Measurements from ENCODE around the gene SMAD2.
"Not testable (repeated sequence)": the region's sequence is repeated elsewhere in the genome, so short reads cannot be mapped to it uniquely, and the experiment has no call there.

The SMAD2 gene

DNA sequence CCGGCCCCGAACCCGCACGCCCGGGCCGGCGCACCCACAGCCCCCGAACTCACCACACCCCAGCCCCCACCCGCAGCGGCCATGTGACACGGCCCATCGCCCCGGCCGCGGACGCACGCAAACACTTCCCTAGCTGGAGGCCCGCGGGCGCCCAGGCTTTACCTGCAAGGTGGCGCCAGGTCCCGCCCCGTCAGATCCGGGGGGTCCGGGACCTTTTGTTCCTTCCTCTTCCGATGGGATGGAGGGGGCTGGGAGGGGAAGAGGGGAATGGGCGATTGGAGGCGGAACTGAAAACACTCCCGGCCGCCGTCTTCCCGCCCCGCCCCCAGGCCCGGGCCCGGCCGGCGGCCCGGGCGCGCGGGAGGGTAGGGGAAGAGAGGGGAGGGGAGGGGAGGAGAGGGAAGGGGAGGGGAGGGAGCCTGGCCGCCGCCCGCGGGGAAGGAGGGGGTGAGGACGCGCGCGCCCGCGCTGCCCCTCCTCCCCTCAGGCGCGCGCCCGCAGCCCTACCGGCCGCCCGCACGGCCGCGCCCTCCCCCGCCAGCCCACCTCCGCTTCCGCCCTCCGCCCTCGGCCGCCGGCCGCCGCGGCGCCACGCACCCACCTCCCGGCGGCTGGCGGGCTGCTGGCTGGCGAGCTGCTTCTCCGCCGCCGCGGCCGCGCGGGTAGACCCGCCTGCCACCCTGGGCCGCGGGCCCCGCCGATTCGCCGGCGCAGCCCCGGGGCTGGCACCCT lies at the start of gene SMAD2:
Gene SMAD2 (minus strand): TSS at position 461 of the 732 bp plus-strand sequence. CDS start 33,903 bp downstream, outside the sequence.
- peak; percentile 87 for DNase-seq

DNA sequence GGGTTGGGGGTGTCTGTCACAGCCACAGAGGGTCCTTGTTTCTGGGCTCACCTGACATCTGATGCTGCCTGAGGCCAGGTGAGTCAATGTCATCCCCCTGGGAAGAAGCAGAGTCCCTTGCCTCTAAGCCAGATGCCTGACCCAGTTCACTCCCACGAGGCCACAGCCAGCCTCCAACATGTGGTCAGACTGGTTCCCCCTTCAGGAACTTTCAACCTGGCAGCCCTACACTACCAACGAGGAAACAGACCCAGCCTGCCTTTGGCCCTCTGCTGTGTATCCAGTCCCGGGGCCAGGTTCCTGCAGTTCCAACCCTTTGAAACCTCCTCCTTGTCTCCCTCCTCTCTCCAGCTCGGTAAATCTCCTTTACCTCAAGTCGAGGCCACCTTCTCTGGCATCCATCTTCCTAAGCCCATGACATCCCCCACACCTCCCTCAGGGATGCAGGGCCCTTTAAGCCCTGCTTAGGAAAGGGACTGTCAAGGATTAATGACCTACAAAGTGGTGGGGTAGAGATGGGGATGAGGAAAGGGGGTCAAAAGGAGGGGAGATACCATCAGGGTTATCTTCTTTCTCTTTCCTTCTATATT lies 49.2 kb upstream of the SMAD2 start:
- no peak for DNase-seq

DNA sequence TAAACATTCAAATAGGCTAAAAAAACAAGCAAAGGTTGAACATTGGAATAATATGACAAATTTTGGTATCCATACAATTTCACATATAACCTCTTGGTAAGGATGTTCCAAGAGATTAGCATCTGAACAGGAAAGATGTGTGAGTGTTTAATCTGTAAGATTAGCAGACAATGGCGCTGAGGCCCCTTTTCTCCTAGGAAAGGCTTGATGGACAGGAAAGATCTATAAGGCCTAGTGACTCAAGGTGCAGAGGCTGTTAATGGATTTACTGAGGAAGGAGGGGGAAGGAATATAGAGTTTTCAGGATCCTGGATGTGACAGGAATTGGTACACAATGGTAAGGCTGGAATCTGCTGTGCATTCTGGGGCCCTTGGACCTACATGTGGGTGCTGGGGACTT lies 48.1 kb upstream of the SMAD2 start:
- DNase-seq = no peak

DNA sequence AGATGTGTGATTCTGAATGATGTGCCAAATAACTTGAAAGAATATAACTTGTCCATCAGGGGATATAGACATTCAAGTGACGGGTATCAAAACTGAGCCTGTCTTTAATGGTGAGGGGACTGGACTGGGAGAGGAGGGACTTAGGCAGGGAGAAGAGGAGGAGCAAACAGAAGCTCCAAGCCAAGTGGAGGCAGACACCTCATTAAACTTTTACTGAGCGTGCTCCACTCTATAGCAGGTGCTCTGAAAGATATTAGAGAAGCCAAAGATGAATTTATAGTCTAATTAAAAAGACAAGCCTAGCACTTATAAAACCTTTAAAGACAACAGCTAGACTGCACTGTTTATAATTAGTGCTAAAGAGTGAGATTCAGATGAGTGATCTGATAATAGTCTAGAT lies 47.7 kb upstream of the SMAD2 start:
- DNase-seq = no peak

DNA sequence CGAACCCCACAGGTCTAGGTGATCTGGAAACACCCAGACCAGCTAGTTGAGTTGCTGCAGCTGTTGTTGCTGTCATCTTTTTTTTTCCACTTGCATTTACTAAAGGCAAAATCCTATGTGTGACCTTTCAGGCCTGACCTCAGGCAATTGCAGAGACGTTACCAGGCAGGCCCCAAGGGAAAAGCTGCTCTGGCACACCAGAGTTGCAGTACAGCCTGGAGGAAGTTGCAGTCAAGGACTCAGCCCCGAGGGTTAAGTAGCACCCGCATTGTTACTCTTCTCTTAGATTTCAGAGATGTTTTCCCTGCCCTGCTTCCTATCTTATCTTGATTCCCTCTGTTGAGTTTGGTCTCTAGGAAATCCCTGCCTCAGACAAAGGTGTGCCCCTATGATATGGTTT lies 45.2 kb upstream of the SMAD2 start:
- no peak for DNase-seq

DNA sequence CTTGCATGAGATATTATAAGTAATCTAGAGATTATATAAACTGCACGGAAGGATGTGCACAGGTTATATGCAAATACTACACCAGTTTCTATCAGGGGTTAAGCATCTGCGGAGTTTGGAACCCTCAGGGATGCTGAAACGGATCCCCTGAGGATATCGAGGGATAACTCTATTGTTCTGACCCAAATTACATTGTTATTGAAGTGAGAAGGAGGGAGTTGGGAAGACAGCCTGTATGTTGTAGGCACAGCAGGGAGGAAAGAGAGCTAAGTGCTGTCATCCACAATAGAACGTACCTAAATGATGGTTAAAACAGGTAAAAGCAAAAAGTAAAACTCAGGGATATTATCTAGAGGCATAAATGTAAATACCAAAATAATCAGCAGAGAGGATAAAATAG lies 44.6 kb upstream of the SMAD2 start:
- no peak for DNase-seq

DNA sequence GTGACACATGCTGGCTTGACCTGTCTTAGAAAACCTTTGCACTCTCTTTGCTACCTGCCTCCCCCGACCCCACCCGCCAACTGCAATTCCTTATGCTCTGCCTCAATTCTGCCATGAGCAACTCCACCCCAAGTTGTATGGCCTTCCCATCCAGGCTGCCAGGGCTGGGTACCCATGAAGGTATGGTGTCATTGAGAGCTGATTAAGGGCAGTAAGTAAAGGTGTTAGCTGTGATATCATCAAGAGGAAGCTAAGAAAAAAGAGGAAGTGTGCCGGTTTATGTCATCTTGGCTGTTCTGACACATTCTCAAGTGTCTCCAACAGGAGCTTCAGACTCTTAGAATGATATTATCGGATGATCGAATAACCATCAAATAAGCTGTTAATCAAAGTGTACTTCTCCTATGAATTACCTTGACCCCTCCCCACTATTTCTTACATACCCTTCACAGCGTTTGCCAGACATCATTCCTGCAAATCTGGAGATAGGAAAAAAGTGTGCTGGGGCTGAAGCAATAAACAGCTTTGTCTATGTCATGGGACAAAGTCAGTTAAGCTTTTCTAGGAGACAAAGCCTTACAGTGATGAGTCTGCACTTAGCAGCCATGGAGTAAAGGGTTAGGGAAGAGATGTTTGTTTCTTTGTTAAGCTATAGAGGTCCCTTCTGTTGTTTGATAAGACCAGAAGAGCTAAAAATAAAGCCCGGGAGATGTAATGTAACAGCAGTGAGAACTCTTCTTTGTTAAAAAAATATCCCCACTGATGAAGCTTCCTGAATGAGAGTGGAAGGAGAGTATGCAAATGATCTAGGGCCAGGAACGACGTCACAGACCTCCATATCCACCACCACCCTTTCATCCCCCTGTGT lies 40.4 kb upstream of the SMAD2 start:
- no peak for DNase-seq

DNA sequence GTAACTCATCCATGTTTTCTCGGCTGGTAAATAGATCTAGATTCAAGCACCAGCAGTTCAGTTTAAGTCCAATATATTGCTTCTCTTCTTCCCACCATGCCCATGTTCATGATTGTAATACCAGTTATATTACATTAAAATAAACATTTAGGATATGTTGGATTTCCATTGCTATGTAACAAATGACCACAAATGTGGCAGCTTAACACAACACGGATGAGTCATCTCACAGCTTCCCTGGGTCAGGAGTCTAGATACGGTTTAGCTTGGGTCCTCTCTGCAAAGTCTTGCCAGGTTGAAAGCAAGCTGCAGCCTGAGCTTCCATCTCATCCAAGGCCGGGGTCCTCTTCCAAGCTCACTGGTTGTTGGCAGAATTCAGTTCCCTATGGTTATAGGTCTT lies 39.4 kb upstream of the SMAD2 start:
- DNase-seq = no peak

DNA sequence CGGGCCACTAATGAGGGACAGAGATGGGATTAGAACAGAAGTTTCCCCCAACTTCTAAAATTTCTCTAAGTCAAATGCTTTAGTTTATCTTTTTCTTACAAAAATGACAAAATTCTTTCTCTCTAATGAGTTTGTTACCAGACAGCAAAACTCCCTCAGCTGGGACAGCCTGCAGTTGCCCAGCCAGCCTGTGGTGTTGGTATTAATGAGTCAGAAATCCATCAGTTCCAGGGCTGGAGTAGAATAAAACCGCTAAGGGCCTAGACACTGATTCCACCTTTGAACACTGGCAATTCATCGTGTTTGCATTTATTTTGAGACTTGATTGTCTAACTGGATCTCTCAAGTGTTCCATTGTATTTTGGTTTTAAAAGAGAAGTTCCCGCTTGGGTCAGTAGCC lies 38.3 kb upstream of the SMAD2 start:
- DNase-seq = no peak

DNA sequence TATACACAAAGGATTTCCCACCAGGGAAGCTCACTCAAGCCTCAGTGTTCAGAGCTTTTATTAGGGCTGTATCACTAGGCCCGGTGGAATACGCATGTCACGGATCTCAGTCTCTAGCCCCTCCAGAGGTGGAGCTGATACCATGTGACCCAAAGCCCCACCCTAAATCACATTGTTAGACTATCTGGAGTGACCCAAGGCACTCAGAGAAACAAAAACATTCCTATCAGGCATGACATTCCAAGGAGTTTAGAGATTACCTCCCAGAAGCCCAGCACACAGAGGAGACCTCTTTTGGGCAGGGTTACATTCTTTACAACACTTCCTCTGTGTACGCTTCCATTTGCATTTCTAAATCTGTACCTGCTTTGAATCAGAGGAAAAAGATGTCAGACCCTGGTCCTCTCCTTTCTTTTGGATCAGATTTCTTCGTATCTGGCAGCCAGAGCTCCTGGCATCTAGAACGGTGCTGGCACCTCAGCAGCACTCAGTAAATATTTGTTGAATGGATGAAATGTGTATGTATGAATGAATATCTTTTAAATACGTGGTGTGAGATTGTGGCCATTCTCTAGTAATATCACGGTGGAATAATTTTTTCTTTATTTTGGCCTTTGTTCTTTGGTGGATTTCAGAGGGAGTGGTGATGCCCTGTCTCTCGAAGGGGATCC lies 37.7 kb upstream of the SMAD2 start:
- no peak for DNase-seq

DNA sequence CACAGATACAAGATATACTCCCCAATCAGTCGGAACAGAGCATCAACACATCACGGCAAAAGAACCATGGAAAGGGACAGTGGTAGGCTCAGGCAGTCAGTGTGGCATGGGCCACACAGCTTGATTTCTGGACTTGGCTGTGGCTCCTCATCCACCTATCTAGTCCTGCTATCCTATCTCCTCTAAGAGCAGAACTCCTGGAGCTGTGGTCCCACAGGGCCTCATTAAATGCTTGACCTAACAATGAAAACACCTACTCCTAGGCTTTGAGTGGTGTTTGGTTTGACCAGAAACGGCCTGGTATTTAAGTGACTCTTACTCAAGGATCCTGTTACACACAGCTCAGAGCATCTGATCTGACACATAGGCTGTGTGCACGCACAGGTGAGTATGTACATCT lies 33.6 kb upstream of the SMAD2 start:
- DNase-seq = no peak

DNA sequence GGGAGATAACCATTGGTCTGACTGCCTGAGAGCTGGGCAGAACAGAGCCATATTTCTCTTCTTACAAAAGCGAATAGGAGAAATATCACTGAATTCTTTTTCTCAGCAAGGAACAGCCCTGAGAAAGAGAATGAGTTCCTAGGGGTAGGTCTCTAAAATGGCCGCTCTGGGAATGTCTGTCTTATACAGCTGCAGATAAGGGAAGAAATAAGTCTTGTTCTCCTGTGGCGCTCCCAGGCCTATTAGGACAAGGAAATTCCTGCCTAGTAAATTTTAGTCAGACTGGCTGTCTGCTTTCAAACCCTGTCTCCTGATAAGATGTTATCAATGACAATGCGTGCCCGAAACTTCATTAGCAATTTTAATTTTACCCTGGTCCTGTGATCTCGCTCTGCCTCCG lies 30.5 kb upstream of the SMAD2 start:
- DNase-seq = not testable (repeated sequence)

DNA sequence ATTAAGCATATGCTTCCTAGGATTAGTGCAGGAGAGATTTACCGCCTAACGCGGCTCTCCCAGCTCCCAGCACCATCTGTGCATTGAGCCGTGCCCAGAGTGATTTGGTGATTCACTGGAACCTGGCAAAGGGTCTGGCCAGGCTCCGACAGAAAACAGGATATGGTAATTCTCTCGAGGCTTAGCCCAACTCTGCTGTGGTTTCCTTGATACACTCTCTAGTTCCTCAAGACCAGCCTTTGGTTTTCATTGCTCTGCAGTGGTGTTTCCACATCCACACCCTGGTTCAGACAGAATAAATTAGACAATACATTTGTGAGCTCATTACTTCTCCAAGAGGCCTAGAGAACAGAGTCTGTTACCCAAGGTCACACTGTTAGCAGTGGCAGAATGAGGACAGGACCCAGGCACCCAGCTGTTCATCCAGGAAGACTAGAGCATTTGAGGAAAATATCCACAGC lies 23.0 kb upstream of the SMAD2 start:
- DNase-seq = no peak

DNA sequence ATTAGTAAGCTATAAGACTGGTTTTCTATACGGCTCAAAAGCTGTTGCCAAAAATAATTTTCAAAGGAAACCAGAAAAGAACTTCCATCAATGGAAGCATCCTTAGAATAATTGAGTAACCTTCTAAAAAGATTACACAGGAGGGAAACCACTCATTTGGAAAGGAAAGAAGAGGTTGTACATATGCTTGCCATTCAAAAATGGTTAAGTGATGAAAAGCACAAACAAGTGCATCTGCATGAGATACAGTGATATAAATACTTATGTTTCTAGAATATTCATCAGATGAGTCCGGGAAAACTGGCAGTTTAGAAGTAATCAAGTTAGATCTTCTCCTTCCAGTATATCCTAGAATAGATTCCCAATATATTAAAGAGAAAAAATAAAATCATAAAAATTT lies 20.1 kb upstream of the SMAD2 start:
- no peak for DNase-seq

DNA sequence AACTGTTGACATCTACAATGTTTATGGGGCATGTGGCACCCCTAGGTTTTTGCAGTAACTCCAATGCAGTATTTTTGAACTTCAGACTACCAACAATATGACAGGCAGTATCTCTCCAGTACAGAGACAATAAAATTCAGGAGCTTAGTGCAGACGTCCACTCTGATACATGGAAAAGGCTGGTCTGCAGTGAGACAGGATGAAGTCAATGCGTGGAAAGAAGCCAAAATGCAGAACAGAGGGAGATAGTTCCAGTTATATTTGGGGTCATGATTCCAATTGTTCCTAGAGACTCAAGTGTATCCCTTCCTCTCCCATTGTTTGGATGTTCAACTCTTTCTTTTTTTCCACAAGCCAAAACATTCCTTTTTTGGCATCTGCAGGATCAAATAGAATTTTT lies 18.7 kb upstream of the SMAD2 start:
- DNase-seq = no peak

DNA sequence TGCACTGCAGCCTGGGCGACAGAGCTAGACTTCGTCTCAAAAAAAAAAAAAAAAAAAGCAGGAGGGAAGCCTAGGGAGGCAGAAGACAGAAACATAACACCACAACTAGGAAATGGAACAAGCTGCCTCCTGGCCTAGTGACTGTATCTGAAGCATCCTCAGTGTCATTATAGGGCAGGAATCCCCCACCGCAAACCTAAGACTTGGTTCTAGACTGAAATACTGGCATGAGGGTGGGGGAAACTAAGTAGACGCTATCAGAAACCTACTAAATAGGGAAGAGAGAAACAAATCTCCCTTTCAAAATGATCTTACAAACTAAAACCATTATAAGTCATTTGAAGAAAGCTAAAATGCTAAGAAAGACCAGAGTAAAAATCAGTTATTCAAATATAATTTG lies 16.4 kb upstream of the SMAD2 start:
- no peak for DNase-seq

DNA sequence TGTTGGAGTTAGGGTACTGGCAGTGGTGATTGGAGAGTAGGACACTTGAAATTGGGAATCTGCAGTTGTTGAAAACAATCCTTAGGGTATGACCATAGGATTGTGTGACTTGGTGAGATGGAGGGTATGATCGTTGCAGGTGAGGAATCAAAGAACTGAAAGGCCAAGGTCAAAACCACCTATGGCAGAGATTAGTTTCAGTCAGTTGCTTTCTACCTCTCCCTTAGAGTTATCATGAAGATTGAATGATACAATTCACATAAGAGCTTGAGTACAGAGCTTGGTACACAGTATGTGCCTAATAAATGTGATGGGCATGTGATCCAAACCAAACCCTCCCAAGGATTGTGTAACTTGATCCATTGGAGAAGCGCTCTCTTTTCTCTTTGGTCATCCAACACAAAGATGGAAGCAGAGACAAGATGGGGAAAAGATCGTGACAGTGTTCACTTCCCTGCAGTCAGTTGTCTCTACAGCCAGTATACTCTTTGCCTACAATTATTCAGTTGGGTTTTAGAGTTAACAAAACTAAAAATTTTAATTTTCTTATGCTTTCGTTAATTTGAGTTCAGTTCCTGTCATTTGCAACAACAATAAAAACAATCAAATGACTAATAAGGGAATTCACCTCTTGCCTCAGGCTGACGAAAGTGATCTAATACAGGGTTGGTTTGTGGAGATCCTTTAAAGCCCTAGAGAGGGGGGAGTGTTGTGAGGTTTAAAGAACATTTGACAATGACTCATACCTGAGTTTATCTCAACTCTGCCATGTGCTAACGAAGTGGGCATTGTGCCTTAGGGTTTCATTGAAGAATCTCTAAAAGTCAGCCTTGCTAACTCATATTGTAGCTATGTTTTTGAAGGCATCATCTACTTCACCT lies 14.8 kb upstream of the SMAD2 start:
- DNase-seq = no peak

DNA sequence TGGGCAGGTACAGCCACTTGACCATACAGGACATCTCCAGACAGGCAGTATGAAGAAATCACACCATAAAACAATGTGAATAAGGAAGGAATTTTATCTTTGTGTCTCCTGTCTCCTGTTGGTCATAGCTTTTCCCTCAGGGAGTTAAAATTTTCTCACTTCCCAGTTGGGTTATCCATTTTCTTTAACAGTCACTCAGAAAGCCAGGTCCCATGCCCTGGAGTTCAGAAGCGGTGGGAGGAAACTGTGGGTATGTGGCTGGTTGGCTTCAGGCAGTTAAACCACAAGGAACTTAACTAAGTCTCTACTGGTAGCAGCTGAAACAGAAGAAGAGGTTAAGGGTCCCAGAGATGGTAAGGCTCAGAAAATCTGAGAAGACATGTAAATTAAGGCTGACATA lies 6.5 kb upstream of the SMAD2 start:
- no peak for DNase-seq

DNA sequence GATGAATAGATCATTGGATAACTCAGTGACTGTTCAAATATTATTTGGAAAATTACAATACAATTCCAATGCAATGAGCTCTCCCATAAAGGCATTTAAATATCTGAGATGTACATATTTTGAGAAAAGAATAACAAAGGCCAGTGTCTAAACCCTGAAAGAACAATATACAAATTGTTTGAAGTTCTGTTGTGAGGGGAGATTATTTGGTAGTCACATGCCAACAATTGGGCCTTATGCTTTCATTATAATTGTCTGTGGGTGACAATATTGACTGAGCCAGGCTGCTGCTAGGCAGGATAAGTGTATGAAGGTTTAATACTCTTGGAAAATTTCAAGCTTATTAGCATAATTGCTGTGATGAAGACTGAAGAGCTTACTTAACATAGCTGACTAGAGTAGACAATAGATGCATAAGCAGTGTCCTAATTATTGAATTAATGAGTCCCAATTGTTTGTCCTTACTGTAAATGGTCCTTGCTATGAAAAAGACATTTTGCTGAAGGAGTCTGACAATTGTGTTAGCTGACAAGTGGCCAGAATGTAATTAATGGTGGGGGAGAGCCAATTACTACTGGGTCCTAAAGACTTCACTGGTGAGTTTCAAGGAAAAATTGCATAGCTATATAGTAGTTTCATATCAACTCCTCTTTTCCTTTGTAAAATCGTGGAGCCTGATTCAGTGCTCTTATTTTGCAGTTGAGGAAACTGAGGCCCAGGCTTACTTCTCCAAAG lies 5.0 kb upstream of the SMAD2 start:
- DNase-seq = no peak

DNA sequence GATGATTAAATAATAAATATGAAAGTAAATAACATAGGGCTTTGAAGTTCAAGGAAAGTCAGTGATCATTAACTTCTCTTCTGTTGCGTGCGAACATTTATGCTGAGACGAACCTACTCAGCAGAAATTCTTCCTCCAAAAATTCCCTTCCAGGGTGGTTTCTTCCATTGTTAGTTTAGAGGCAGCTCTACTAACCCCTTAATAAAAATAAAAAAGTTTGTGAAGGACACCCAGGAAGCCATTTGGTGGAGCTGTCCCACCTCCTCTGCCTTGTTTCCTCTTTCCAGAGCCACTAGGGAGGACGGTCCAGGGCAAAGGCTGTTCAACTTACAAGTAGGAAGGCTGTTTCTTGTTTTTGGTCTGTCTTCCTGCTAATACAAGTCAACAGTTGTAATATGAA lies 2.1 kb upstream of the SMAD2 start:
- no peak for DNase-seq

DNA sequence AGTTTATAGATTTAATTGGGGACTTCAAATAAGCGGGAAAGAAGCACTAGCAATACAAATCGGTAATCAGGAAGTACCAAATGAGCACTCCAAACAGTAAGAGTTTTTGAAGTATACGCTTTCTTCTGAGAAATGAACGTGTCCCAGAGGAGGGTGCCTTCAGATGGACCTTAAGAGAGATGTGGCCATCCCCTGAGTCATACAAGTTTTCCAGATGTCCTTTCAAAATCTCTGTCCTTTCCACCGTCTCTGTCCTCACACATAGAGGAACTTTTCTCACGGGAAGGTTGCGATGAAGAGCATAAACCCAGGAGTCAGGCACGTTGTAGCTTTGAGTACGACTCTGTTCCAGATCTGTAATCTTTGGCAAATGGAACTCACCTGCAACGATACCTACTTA lies 1.7 kb upstream of the SMAD2 start:
- no peak for DNase-seq

DNA sequence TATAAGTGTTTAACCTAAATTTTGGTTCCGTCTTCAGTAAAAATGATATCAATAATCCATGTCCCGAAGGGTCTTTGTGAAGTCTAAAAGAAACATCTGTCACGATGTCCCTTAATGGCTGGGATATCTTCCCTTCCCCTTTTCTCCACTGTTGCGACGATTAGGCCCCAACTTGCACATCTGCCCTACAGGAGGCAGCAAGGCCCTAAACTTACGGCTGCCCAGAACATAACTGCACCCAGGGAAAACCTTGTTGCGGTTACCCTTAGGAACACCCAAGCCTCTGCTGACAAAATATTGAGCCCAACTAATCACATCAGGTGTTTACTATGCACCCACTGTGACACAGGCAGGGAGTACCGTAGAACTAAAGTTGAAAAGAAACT lies 1.3 kb upstream of the SMAD2 start:
- no peak for DNase-seq
